Posterior cingulate gyrus (tissue), 11 donors: ENCODE measurements around the gene YJEFN3.
A peak's percentile ranks its signal among the peaks of the same experiment; 100 is the strongest.

Source experiments
- DNase-seq, 10 donors: peaks; one replicate each; pipeline versions ENCODE4 v3.0.0 to v3.0.0-alpha.2; 2020 to 2021; ENCODE audit warnings: mixed read lengths in 3 of 10
- intact Hi-C: fragments of 100-400 bp; cut with DNase I; formaldehyde crosslinking; loops from one replicate; pipeline ENCODE4 v1.15.1; 2023

The YJEFN3 gene

GRCh38 chr19:19570571-19570970, 41.9 kb downstream of the YJEFN3 start:
- intact Hi-C loops = no loop called here
- no peak for DNase-seq

DNA sequence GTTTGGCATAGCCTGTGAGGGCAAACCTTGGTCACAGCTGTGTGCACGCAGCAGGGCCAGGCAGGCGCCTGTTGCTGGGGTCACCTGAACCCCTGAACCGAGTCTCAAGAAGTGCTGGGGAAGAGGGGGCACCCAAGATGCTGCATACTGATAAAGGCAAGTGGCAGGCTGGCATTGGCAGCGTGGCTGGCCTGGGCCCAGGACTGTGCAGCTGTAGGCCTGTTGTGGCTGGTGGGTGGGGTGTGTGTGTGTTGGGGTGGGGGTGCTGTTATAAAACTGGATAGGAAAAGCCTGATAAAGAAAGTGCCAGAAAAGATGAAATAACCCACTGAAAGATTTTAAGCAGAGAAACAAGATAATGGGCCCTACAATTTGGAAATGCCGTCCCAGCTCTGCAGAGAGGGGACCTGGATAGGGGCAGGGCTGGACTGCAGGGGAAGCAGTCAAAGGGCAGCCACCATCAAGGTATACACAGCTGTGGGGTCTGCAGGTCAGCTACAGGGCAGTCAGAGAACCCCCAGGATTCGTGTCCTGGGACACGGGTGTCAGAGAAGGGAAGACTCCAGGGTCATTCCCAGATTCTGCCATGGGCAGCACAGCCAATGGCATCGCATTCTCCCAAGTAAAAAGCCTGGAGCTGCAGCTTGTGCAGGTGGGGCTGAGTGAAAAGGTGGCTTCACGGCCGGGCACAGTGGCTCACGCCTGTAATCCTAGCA, 42.5 kb downstream of the YJEFN3 start:
- peak in 1 of 10 donors; percentile 60 for DNase-seq
- intact Hi-C loops = no loop called here

DNA sequence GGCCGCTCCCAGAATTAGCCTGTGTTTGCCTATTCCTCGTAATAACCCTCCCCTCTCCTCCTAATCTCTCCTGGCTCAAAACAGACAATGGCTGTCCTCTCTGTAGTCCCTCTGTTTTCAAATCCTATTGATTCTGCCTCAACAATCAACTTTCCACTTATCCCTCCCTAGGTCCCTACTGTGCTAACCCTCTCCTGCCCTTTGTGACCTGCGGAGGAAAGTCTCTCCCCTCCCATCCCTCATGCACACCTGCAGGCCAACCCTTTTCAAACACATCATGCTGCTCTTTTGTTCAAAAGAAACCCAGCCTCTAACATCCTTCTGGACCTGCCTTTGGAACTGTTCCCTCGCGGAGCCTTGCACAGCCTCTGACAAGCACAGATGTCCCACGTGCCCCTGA, 46.7 kb downstream of the YJEFN3 start:
- no peak for DNase-seq
- intact Hi-C loops = no loop called here

GRCh38 chr19:19578252-19578651, 49.5 kb downstream of the YJEFN3 start:
- peak in 1 of 10 donors; percentile 69 for DNase-seq
- intact Hi-C loops = no loop called here

DNA sequence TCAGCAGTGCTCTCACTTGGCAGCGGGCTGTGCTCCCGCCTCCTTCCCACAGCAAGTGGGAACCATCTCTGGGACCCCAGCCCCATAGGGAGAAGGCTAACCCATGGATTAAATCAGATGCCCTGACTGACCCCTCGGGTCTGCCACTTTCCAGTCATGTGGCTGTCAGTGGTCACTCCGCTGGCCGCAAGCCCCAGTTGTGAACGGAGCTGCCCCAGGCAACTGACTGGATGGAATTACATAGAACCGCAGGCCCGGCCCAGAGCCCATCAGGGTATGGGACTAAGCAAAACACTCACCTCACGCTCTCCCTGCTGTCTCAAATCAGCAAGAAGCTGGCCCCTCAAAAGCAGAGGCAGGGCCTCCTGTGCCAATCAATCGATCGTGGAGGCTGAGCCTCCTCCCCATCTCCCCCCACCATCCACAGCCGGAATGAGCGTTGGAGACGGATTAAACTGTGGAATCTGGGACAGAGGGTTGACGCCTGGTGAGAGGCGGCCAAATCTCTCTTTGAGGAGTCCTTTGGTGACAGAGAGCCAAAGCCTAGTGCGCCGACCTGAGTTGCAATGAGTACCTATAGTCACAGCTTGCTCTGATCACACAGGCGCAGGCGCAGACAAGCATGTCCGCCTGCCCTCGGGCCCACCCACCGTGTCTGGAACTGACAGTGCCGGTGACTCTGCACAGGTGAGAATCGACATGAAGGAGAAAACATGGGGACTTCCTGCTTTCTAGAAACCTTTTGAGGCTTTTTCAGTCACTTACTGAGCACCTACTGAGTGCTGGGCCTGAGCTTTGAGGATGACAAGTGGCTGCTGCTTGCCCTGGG, 51.0 kb downstream of the YJEFN3 start:
- peak in 1 of 10 donors; percentile 83 for DNase-seq
- intact Hi-C loops = no loop called here

DNA sequence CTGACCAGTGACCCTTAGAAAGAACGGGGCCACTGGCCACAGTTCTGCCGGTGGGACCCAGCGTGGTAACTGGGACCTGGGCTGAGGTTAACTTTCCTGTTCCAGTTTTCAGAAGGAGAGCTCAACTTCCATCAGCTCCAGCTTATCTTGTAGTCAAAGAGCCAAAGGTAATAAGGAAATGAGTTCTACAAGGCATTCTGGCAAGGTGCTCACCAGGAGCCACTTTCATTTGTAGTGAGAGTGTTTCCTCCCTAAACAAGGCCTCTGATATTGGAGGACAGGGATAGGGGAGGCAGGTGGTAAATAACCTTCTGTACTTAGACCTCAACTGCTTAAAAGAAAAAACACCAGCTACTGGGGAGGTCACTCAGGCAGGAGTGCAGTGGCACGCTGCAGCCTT, 51.7 kb downstream of the YJEFN3 start:
- no peak for DNase-seq
- intact Hi-C loops = no loop called here

- no peak for DNase-seq
- intact Hi-C loops = no loop called here
Measured at GRCh38 chr19:19581391-19581790, 52.7 kb downstream of the YJEFN3 start.

DNA sequence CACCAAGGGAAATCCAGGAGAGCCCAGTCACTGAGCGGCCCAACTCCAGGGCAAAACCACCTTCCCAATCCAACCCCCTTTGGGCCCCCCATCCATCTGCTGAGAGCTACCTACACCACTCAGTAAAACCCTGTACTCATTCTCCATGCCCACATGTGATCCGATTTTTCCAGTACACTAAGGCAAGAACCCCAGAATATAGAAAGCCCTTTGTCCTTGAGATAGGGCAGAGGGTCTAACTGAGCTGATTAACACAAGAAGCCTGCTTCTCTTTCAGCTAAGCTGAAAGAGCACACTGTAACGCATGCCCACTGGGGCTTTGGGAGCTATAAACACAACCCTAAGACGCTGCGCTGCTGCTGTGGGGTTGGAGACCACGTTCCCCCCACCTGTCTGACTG, 53.8 kb downstream of the YJEFN3 start:
- no peak for DNase-seq
- intact Hi-C loops = no loop called here

- intact Hi-C loops = no loop called here
- DNase-seq = no peak
Measured at GRCh38 chr19:19584356-19584755, 55.6 kb downstream of the YJEFN3 start.
